Umbilical cord (tissue), 2 donors: Measurements from ENCODE around the gene SKI. TPM values are rescaled to one million over a fixed set of nuclear protein-coding genes. Genes with fewer than 3 reads are reported as not detected.

Experiments used
- DNase-seq: peaks from one replicate; pipeline ENCODE4 v3.0.0-alpha.2; 2015; ENCODE audit warnings: low spot score
- total RNA-seq: library from RNA; depleted of rRNA; stranded (reverse); fragments of >200 nt; gene quantifications from one replicate; pipeline ENCODE4 v1.2.3, GENCODE V29; 2014; ENCODE audit warnings: low replicate concordance; ENCODE audit not compliant: insufficient read depth

The SKI gene
- total RNA-seq, 1 donor from 2014 or later: 29.6 TPM

- no peak for DNase-seq
These were observed 109.4 kb downstream of the SKI start for GRCh38 chr1:2337501-2337900.

GRCh38 chr1:2339206-2340085 is 111.3 kb downstream of the SKI start:
- no peak for DNase-seq

- no peak for DNase-seq
These were observed 112.2 kb downstream of the SKI start for GRCh38 chr1:2340086-2340917.

GRCh38 chr1:2340918-2341254 is 112.8 kb downstream of the SKI start:
- DNase-seq: no peak

GRCh38 chr1:2341706-2342383 is 113.7 kb downstream of the SKI start:
- no peak for DNase-seq

GRCh38 chr1:2342384-2343022 is 114.4 kb downstream of the SKI start:
- no peak for DNase-seq

GRCh38 chr1:2343023-2343935 is 115.2 kb downstream of the SKI start:
- DNase-seq: no peak

- peak; percentile 40 for DNase-seq
These were observed 116.1 kb downstream of the SKI start for GRCh38 chr1:2344121-2344681.

- no peak for DNase-seq
These were observed 116.7 kb downstream of the SKI start for GRCh38 chr1:2344744-2345296.

- peak; percentile 62 for DNase-seq
These were observed 117.4 kb downstream of the SKI start for GRCh38 chr1:2345297-2346075.

- DNase-seq: no peak
These were observed 118.7 kb downstream of the SKI start for GRCh38 chr1:2346691-2347408.

- no peak for DNase-seq
These were observed 119.3 kb downstream of the SKI start for GRCh38 chr1:2347409-2347785.

GRCh38 chr1:2347896-2348295 is 119.8 kb downstream of the SKI start:
- no peak for DNase-seq

- no peak for DNase-seq
These were observed 120.5 kb downstream of the SKI start for GRCh38 chr1:2348346-2349325.

- no peak for DNase-seq
These were observed 121.7 kb downstream of the SKI start for GRCh38 chr1:2349806-2350205.

GRCh38 chr1:2350501-2350900 is 122.4 kb downstream of the SKI start:
- DNase-seq: no peak

GRCh38 chr1:2350911-2351655 is 123.0 kb downstream of the SKI start:
- no peak for DNase-seq
